Dedifferentiated amniotic fluid mesenchymal stem cell (primary cell): ENCODE measurements around the gene KSR2.
"Not testable (repeated sequence)": the region's sequence is repeated elsewhere in the genome, so short reads cannot be mapped to it uniquely, and the experiment has no call there.

ENCODE experiments used
- DNase-seq: peaks from one replicate; pipeline ENCODE4 v3.0.0-alpha.2; 2016; ENCODE audit errors: extremely low spot score

KSR2 gene

GRCh38 chr12:117761528-117762100 is 207.2 kb downstream of the KSR2 start:
- DNase-seq = no peak

- DNase-seq = no peak
Measured at GRCh38 chr12:117760990-117761389, 207.8 kb downstream of the KSR2 start.

GRCh38 chr12:117750657-117751056 is 218.1 kb downstream of the KSR2 start:
- DNase-seq = no peak

DNA sequence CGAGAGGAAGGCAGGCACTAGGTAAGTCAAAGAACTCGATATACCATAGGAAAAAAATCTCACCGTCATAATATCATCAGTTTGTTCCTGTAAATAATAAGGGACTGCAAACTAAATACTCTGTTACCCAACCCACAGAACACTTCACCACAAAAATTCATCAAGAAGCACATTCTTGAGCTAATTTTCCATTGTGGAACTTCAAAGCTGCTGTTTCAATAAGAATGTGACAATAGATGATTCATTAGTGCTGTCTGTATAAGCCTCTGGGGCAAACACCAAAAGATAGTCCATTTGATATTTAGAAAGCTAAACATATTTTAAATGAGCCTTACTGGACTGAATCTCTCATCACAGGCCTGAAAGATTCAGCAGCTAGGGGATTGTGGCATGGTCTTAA is 219.4 kb downstream of the KSR2 start:
- DNase-seq = no peak

- DNase-seq = not testable (repeated sequence)
Measured at GRCh38 chr12:117746358-117746757, 222.4 kb downstream of the KSR2 start.

- no peak for DNase-seq
Measured at GRCh38 chr12:117744418-117744817, 224.4 kb downstream of the KSR2 start.

GRCh38 chr12:117743761-117744160 is 225.0 kb downstream of the KSR2 start:
- DNase-seq = no peak

DNA sequence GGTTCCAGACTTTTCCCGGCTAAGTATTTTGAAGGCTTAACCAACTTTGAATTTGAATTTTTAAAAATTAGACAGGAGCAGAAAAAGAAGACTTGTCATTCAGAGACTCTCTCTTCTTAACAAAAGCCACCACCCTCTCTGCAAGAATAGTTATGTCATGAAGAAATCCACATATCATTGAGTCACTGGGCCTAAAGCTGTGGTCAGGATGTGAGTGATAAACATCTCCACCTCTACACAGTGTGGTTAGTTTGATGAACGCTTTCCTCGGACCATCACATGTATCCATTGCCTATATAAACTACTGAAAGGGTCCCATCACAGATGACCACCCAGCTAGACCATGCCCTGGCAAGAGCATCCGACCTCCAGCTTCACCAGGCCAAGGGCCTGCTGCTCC is 226.1 kb downstream of the KSR2 start:
- no peak for DNase-seq

DNA sequence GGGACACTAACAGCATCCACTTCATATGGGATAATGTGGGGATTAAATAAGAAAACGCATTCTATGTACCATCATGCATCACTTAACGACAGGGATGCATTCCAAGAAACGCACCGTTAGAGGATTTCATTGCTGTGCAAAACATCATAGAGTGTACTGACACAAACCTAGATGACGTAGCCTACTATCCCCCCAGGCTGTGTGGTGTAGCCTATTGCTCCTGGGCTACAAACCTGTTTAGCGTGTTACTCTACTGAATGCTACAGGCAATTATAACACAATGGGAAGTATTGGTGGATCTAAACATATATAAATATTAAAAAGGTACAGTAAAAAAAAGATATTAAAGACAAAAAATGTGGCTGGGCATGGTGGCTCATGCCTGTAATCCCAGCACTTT is 230.6 kb downstream of the KSR2 start:
- no peak for DNase-seq

DNA sequence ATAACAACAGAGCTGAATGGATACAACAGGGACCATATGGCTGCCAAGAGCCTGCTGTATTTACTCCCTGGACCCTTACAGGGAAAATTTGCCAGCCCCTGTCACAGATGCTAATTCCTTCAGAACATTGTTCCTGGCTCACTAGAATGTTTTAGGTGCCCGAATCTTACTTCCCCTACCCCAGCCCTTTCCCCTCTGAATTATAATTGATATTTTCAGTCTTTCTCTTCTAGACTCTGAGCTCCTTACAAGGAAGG is 235.3 kb downstream of the KSR2 start:
- DNase-seq = no peak

DNA sequence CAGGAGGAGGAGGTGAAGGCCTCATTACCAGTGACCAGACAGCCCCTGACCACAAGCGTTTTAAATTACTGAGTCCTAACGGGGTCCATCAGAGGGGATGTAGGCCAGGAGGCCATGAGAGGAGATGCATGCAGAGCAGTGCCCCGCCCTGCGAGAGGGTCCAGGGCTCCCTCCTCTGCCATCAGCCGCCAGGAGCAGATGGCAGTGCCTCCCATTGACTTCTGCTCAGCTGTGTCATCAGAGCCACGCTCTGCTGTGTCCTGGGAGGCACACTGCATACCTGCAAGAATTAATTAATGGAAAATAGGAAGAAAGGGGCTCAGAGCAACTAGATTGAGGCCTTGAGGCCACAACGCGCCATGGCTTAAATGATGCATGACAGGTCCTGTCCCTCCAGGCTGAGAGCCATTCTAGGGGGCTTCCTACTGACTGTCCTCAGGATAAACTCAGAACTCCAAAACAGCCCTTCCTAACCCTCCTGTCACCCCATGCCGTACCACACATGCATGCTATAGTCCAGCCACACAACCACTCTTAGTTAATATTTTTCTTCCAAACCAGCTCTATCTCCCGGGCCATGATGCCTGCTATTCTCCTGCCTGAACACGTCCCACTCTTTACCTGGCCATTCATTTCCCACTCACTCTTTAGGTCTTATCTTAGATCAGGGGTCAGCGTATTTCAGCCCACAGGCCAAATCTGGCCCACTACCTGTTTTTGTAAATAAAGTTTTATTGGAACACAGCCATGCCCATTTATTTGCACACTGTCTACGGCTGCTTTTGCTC is 235.8 kb downstream of the KSR2 start:
- no peak for DNase-seq

DNA sequence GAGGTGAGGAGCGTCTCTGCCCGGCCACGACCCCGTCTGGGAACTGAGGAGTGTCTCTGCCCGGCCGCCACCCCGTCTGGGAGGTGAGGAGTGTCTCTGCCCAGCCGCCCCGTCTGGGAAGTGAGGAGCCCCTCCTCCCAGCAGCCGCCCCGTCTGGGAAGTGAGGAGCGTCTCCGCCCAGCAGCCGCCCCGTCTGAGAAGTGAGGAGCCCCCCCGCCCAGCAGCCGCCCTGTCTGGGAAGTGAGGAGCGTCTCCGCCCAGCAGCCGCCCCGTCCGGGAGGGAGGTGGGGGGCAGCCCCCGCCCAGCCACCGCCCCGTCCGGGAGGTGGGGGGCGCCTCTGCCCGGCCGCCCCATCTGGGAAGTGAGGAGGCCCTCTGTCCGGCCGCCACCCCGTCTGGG is 237.7 kb downstream of the KSR2 start:
- DNase-seq = not testable (repeated sequence)

DNA sequence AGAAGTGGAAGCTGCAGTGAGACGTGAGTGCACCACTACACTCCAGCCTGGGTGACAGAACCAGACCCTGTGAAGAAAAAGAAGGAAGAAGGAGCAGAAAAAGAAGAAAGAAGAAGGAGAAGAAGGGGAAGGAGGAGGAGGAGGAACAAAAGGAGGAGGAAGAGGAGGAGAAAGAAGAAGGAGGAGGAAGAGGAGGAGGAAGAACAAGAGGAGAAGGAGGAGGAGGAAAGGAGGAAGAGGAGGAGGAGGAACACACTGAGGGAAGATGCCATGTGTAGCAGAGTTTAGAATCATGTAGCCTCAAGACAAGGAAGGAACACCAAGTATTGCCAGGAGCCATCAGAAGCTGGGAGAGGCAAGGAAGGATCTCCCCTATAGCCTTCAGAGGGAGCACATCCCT is 241.5 kb downstream of the KSR2 start:
- DNase-seq = no peak

GRCh38 chr12:117724543-117724942 is 244.2 kb downstream of the KSR2 start:
- DNase-seq = no peak

DNA sequence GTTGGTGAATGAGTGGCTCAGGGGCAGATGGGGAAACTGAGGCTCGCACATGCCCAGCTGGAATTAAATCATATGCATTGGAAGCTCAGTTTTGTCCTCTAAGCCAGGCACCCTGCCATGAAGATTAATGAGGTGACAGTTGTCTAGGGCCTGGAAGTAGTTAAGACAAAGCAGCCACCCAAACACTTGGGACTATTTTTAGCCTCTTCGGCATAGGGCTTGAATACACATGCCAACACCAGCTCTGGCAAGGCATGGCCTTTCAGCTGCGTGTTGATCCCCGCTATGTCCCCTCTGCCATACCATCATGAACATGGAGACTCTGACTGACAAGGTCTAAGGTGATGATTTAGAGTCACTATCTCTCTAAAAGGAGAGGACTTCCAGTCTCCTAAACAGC is 250.2 kb downstream of the KSR2 start:
- DNase-seq = no peak

DNA sequence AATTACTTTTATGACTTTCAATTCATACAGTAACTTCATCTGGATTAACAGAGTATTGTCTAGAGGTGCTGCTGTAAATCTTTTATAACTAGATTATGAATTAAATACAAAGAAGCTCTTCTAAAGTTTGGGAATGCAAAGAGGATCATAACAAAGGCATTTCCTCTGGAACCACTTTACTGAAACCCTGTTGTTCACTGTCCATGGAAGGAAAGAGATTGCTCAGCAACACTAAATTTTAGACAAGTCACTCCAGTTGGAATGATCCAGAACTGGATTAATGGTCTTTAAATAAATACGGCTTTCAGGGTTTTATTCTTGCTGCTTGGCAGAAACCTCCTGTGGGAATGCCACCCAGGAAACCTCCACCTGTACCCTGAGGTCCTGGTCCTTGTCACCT is 250.6 kb downstream of the KSR2 start:
- no peak for DNase-seq

- no peak for DNase-seq
Measured at GRCh38 chr12:117714203-117714602, 254.6 kb downstream of the KSR2 start.

DNA sequence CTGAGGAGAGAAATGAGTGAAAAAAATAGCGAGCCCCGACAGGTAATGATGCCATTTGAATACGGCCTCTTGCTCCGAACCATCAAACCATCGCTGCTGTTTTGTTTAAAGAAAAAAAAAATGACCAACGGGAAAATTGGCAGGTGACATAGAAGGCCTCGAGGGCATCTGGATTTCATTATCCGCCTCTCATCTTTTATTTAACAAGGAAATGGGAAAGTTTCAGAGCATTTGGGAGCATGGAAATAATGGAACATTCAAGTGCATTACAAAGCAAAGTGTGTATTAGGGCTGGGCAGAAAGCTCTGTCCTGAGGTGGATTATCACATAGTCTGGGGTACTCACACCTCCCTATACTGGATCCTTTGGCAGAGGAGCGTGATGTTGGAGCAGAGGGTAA is 258.7 kb downstream of the KSR2 start:
- no peak for DNase-seq

DNA sequence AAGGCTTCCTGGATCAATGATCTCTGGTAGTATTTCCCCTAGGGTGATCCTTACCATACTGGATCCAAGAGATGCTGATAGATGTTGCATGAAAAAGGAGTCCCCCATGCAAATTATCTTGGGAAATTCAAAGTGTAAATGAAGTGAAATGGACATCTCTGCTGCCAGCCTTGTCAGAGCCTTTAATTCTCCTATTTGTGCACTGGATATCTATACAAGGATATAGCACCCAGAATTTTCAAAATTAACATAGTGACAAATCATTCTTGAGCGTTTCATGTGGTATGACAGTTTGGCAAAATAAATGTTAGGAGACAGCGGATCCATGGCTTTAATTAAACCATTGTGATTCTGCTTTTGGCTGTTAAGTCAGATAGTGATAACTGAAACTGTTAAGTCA is 260.9 kb downstream of the KSR2 start:
- DNase-seq = no peak

GRCh38 chr12:117703584-117703983 is 265.2 kb downstream of the KSR2 start:
- no peak for DNase-seq

DNA sequence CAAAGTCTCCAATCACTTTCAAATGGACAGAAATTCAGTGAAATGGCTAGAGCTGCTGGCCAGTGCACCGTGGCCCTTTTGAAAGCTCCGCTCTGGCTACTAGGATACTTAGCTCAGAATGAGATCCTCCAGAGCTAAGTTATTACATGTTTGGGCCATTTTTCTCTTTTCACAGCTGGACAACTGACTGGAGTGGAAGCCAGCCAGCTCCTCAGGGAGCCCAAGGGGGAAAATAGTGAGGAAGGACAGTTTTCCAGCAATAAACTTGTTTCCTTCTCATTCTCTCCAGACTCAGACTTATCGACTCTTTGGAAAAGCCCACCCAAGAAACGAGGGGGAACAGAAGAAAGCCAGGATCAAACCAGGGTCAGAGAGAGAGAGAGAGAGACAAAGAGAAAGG is 266.0 kb downstream of the KSR2 start:
- no peak for DNase-seq

GRCh38 chr12:117699575-117699974 is 269.2 kb downstream of the KSR2 start:
- DNase-seq = no peak

DNA sequence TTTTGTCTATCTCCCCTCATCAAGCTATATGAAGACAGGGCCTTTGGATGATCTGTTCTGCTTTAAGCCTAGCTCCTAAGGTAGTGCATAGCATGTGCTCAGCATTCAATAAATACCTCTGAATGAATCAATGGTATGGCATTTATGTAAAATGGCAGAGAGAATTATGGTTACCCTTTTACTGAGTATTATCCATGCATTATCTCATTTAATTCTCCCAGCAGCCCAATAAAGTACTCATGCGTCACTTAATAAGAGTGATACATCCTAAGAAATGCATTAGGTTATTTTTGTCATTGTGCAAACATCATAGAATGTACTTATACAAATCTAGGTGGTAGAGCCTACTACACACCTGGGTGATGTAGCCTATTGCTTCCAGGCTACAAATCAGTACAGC is 269.7 kb downstream of the KSR2 start:
- DNase-seq = no peak

- DNase-seq = no peak
Measured at GRCh38 chr12:117695956-117696355, 272.8 kb downstream of the KSR2 start.
